ENCODE measurements around the gene CCKAR.
A peak's percentile ranks its signal among the peaks of the same experiment; 100 is the strongest.

CCKAR gene

GRCh38 chr4:26459054-26459755 lies 31.1 kb downstream of the CCKAR start:
- peak; percentile 18 to 35 for DNase-seq (ENCODE audit: low read depth in 1 of 2, low spot score in 1 of 2)
- Histone ChIP-seq H3K27me3 (ENCODE audit: insufficient read depth, poor library complexity, severe bottlenecking) (no peaks in the 10 kb centered on the region), H3K4me3 (replicated peaks; ENCODE audit: insufficient read depth, low read length) (no peak overlapping the region), H3K27ac (replicated peaks) (no peak overlapping the region)
- TF ChIP-seq GABPA (IDR thresholded peaks at IDR 0.05; ENCODE audit: low read depth) (no peak), CTCF (IDR thresholded peaks at IDR 0.05; ENCODE audit: insufficient read depth, low read length) (peak; percentile 48), POLR2AphosphoS5 (IDR thresholded peaks at IDR 0.05; ENCODE audit: low read depth) (no peak), REST (IDR thresholded peaks at IDR 0.05; ENCODE audit: insufficient replicate concordance, low read depth) (no peak), SPI1 (IDR thresholded peaks at IDR 0.05; ENCODE audit: borderline replicate concordance, low read depth) (no peak)

- TF ChIP-seq POLR2AphosphoS5 (IDR thresholded peaks at IDR 0.05; ENCODE audit: low read depth): peak; percentile 23; the same call in 1 of the 2 replicates
- no peak for TF ChIP-seq CTCF (IDR thresholded peaks at IDR 0.05; ENCODE audit: insufficient read depth, low read length)
- Histone ChIP-seq H3K27ac (replicated peaks) (no peak overlapping the region), H3K4me3 (replicated peaks; ENCODE audit: insufficient read depth, low read length) (no peak overlapping the region), H3K27me3 (ENCODE audit: insufficient read depth, poor library complexity, severe bottlenecking) (no peaks in the 10 kb centered on the region)
- peak in 1 of 2 experiments; percentile 66 for DNase-seq (ENCODE audit: low read depth in 1 of 2, low spot score in 1 of 2)
Measured at GRCh38 chr4:26458157-26458561, 32.1 kb downstream of the CCKAR start.

GRCh38 chr4:26457412-26457811 lies 32.9 kb downstream of the CCKAR start:
- H3K27ac ChIP-seq (replicated peaks): no peak overlapping the region
- no peak overlapping the region for H3K4me3 ChIP-seq (replicated peaks; ENCODE audit: insufficient read depth, low read length)
- DNase-seq (ENCODE audit: low read depth in 1 of 2, low spot score in 1 of 2): no peak
- TF ChIP-seq POLR2AphosphoS5 (IDR thresholded peaks at IDR 0.05; ENCODE audit: low read depth) (no peak), SPI1 (IDR thresholded peaks at IDR 0.05; ENCODE audit: borderline replicate concordance, low read depth) (no peak), REST (IDR thresholded peaks at IDR 0.05; ENCODE audit: insufficient replicate concordance, low read depth) (no peak), GABPA (IDR thresholded peaks at IDR 0.05; ENCODE audit: low read depth) (no peak), CTCF (IDR thresholded peaks at IDR 0.05; ENCODE audit: insufficient read depth, low read length) (no peak)
- H3K27me3 ChIP-seq (ENCODE audit: insufficient read depth, poor library complexity, severe bottlenecking): no peaks in the 10 kb centered on the region

GRCh38 chr4:26455571-26455970 lies 34.7 kb downstream of the CCKAR start:
- Histone ChIP-seq H3K4me3 (replicated peaks; ENCODE audit: insufficient read depth, low read length) (no peak overlapping the region), H3K27ac (replicated peaks) (no peak overlapping the region), H3K27me3 (ENCODE audit: insufficient read depth, poor library complexity, severe bottlenecking) (no peaks in the 10 kb centered on the region)
- TF ChIP-seq POLR2AphosphoS5 (IDR thresholded peaks at IDR 0.05; ENCODE audit: low read depth): no peak
- TF ChIP-seq GABPA (IDR thresholded peaks at IDR 0.05; ENCODE audit: low read depth): no peak
- TF ChIP-seq REST (IDR thresholded peaks at IDR 0.05; ENCODE audit: insufficient replicate concordance, low read depth): no peak
- TF ChIP-seq SPI1 (IDR thresholded peaks at IDR 0.05; ENCODE audit: borderline replicate concordance, low read depth): no peak
- TF ChIP-seq CTCF (IDR thresholded peaks at IDR 0.05; ENCODE audit: insufficient read depth, low read length): no peak
- no peak for DNase-seq (ENCODE audit: low read depth in 1 of 2, low spot score in 1 of 2)

Measured in HL-60 (cell line).